Measurements from ENCODE around the gene TRPM2.

GRCh38 chr21:44482581-44483287 is 129.3 kb downstream of the TRPM2 start:
- TF ChIP-seq, protein P1, sequence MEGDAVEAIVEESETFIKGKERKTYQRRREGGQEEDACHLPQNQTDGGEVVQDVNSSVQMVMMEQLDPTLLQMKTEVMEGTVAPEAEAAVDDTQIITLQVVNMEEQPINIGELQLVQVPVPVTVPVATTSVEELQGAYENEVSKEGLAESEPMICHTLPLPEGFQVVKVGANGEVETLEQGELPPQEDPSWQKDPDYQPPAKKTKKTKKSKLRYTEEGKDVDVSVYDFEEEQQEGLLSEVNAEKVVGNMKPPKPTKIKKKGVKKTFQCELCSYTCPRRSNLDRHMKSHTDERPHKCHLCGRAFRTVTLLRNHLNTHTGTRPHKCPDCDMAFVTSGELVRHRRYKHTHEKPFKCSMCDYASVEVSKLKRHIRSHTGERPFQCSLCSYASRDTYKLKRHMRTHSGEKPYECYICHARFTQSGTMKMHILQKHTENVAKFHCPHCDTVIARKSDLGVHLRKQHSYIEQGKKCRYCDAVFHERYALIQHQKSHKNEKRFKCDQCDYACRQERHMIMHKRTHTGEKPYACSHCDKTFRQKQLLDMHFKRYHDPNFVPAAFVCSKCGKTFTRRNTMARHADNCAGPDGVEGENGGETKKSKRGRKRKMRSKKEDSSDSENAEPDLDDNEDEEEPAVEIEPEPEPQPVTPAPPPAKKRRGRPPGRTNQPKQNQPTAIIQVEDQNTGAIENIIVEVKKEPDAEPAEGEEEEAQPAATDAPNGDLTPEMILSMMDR (conservative IDR thresholded peaks at IDR 0.05): no peak
- TF ChIP-seq EZH2 (IDR thresholded peaks at IDR 0.05; ENCODE audit: low read depth): no peak
